GM23248 (cell line): ENCODE results near the gene HPS1. TPM values are rescaled to one million over a fixed set of nuclear protein-coding genes. Genes with fewer than 3 reads are reported as not detected.

Source experiments
- DNase-seq: peaks from one replicate; pipeline ENCODE4 v3.0.0-alpha.2; 2015
- H2AFZ ChIP-seq: fragments of 200-600 bp; sonication (generic); 2 replicates; pipeline ENCODE4 v1.6.1; 2016; ENCODE audit warnings: antibody characterized with exemption
- H3F3A ChIP-seq: fragments of 200-600 bp; sonication (generic); 2 replicates; pipeline ENCODE4 v1.6.1; 2016; ENCODE audit warnings: mild to moderate bottlenecking, antibody characterized with exemption, mixed run types; ENCODE audit not compliant: insufficient read depth
- H3K27ac ChIP-seq: fragments of 200-600 bp; sonication (generic); 2 replicates; pipeline ENCODE4 v1.5.1; 2016; ENCODE audit warnings: mild to moderate bottlenecking
- H3K27me3 ChIP-seq: fragments of 200-600 bp; sonication (generic); replicated peaks from 2 replicates; pipeline ENCODE4 v1.6.1; 2016; ENCODE audit warnings: mild to moderate bottlenecking; ENCODE audit not compliant: insufficient read depth
- H3K36me3 ChIP-seq: fragments of 200-600 bp; sonication (generic); 2 replicates; pipeline ENCODE4 v1.6.1; 2016; ENCODE audit warnings: low read depth, mild to moderate bottlenecking
- H3K4me1 ChIP-seq: fragments of 200-600 bp; sonication (generic); 2 replicates; pipeline ENCODE4 v1.6.1; 2016; ENCODE audit warnings: mild to moderate bottlenecking; ENCODE audit not compliant: insufficient read depth
- H3K4me2 ChIP-seq: fragments of 200-600 bp; sonication (generic); one replicate; pipeline ENCODE4 v1.6.1; 2016; ENCODE audit warnings: mild to moderate bottlenecking; ENCODE audit not compliant: unreplicated experiment
- H3K4me3 ChIP-seq: fragments of 200-600 bp; sonication (generic); 2 replicates; pipeline ENCODE4 v1.5.1; 2016; ENCODE audit warnings: mild to moderate bottlenecking
- H3K79me2 ChIP-seq: fragments of 200-600 bp; sonication (generic); 2 replicates; pipeline ENCODE4 v1.6.1; 2016; ENCODE audit warnings: mild to moderate bottlenecking; ENCODE audit not compliant: insufficient read depth
- H3K9ac ChIP-seq: fragments of 200-600 bp; sonication (generic); 2 replicates; pipeline ENCODE4 v1.6.1; 2016; ENCODE audit warnings: mild to moderate bottlenecking
- H3K9me2 ChIP-seq: fragments of 200-600 bp; sonication (generic); 2 replicates; pipeline ENCODE4 v1.6.1; 2016; ENCODE audit warnings: mixed run types, mild to moderate bottlenecking, moderate library complexity; ENCODE audit not compliant: insufficient read depth
- H3K9me3 ChIP-seq: fragments of 200-600 bp; sonication (generic); one replicate; pipeline ENCODE4 v1.6.1; 2017; ENCODE audit warnings: low read depth
- H4K20me1 ChIP-seq: fragments of 200-600 bp; sonication (generic); 2 replicates; pipeline ENCODE4 v1.6.0; 2016; ENCODE audit not compliant: insufficient read depth
- EZH2 ChIP-seq: fragments of 200-600 bp; sonication (generic); IDR thresholded peaks from 2 replicates; pipeline ENCODE4 v1.6.1; 2018; ENCODE audit warnings: antibody characterized with exemption, mild to moderate bottlenecking; ENCODE audit not compliant: insufficient read depth, poor library complexity, severe bottlenecking
- EZH2phosphoT487 ChIP-seq: fragments of 200-600 bp; sonication (generic); IDR thresholded peaks from 2 replicates; pipeline ENCODE4 v1.6.1; 2018; ENCODE audit warnings: antibody characterized with exemption, moderate library complexity, mild to moderate bottlenecking, low read depth; ENCODE audit not compliant: insufficient read depth
- WGBS, 2 experiments: methylation state at CpG; one replicate each; pipeline ENCODE4 v1.1.6; 2015 to 2017; ENCODE audit warnings: low lambda C conversion rate in 2 of 2, low coverage in 1 of 2; ENCODE audit errors: missing lambda C conversion rate in 2 of 2; 5-methylcytosine and 5-hydroxymethylcytosine counted together
- in situ Hi-C: fragments of 300-500 bp; cut with MboI; formaldehyde crosslinking; loops from 2 replicates; pipeline ENCODE4 v1.15.0; 2020
- polyA plus RNA-seq: library from polyadenylated mRNA; unstranded; fragments of >200 nt; fragmentation: Nextera tagmentation; extraction: Ambion mirVana; gene quantifications from 2 replicates; pipeline ENCODE4 v1.2.1, GENCODE V29; 2016
- total RNA-seq: library from RNA; depleted of rRNA; stranded (reverse); fragments of >200 nt; shearing (Covaris generic); gene quantifications from 2 replicates; pipeline ENCODE4 v1.2.3, GENCODE V29; 2014

HPS1 gene
- total and polyA plus RNA-seq, 2 experiments from 2014 or later: 54.5 to 80.6 TPM

- peaks cover 16% of the 10 kb centered on the region for H3K79me2 ChIP-seq
- H3K9me3 ChIP-seq: no peaks in the 10 kb centered on the region
- no peaks in the 10 kb centered on the region for H3K9me2 ChIP-seq
- no peaks in the 10 kb centered on the region for H3F3A ChIP-seq
- H3K9ac ChIP-seq: no peak overlapping the region
- H3K27me3 ChIP-seq: no peaks in the 10 kb centered on the region
- no peak for DNase-seq
- no peak overlapping the region for H3K27ac ChIP-seq
- no peak overlapping the region for H3K4me3 ChIP-seq
- no peaks in the 10 kb centered on the region; the same call in 1 of the 2 replicates for H3K36me3 ChIP-seq
- no peak overlapping the region for H3K4me2 ChIP-seq
- TF ChIP-seq EZH2: no peak
- no peak for TF ChIP-seq EZH2phosphoT487
- H3K4me1 ChIP-seq: peaks cover 13% of the 10 kb centered on the region
- in situ Hi-C loops: no loop called here
- H2AFZ ChIP-seq: no peak overlapping the region
- no peaks in the 10 kb centered on the region for H4K20me1 ChIP-seq
Observed at GRCh38 chr10:98449287-98449686, 2.6 kb upstream of the HPS1 start.

GRCh38 chr10:98446151-98446660, 529 bp downstream of the HPS1 start:
- no peaks in the 10 kb centered on the region for H4K20me1 ChIP-seq
- H3K4me2 ChIP-seq: peak overlapping the region; percentile 84
- peak; percentile 75 for DNase-seq
- H3K4me1 ChIP-seq: peaks cover 13% of the 10 kb centered on the region
- no peaks in the 10 kb centered on the region for H3F3A ChIP-seq
- H3K4me3 ChIP-seq: peak overlapping the region; percentile 84
- peak overlapping the region; percentile 63 for H3K27ac ChIP-seq
- H2AFZ ChIP-seq: peak overlapping the region; percentile 97
- 2 to 5% methylated on average over 23 to 28 of the region's 28 CpGs for WGBS, 2 experiments
- H3K9me3 ChIP-seq: no peaks in the 10 kb centered on the region
- peak overlapping the region; percentile 95 for H3K9ac ChIP-seq
- no peaks in the 10 kb centered on the region for H3K9me2 ChIP-seq
- H3K79me2 ChIP-seq: peaks cover 19% of the 10 kb centered on the region
- in situ Hi-C loops: no loop called here
- peaks cover 15% of the 10 kb centered on the region for H3K36me3 ChIP-seq
- TF ChIP-seq EZH2 (no peak), EZH2phosphoT487 (no peak)
- H3K27me3 ChIP-seq: no peaks in the 10 kb centered on the region

GRCh38 chr10:98445200-98445812, 1.4 kb downstream of the HPS1 start:
- DNase-seq: no peak
- Histone ChIP-seq H3K9ac (peak overlapping the region; percentile 95), H2AFZ (no peak overlapping the region), H3K4me1 (peaks cover 13% of the 10 kb centered on the region), H3K4me2 (peak overlapping the region; percentile 84), H3K27ac (no peak overlapping the region), H3K36me3 (peaks cover 20% of the 10 kb centered on the region), H4K20me1 (no peaks in the 10 kb centered on the region), H3K9me3 (no peaks in the 10 kb centered on the region), H3K27me3 (no peaks in the 10 kb centered on the region), H3K4me3 (peak overlapping the region; percentile 84), H3K9me2 (no peaks in the 10 kb centered on the region), H3K79me2 (peaks cover 19% of the 10 kb centered on the region), H3F3A (no peaks in the 10 kb centered on the region)
- in situ Hi-C loops: no loop called here
- 42 to 53% methylated on average over 10 of the region's 10 CpGs for WGBS, 2 experiments
- no peak for TF ChIP-seq EZH2phosphoT487
- TF ChIP-seq EZH2: no peak

GRCh38 chr10:98444314-98445006, 2.3 kb downstream of the HPS1 start:
- Histone ChIP-seq H3F3A (no peaks in the 10 kb centered on the region), H3K36me3 (peaks cover 25% of the 10 kb centered on the region), H3K27me3 (no peaks in the 10 kb centered on the region), H3K9ac (no peak overlapping the region), H3K9me3 (no peaks in the 10 kb centered on the region), H4K20me1 (no peaks in the 10 kb centered on the region), H3K4me3 (no peak overlapping the region), H3K9me2 (no peaks in the 10 kb centered on the region), H3K27ac (no peak overlapping the region), H2AFZ (no peak overlapping the region), H3K4me2 (no peak overlapping the region), H3K4me1 (peaks cover 13% of the 10 kb centered on the region), H3K79me2 (peaks cover 19% of the 10 kb centered on the region)
- no peak for TF ChIP-seq EZH2
- no peak for TF ChIP-seq EZH2phosphoT487
- in situ Hi-C loops: no loop called here
- no peak for DNase-seq
- WGBS, 2 experiments: 85 to 90% methylated on average over 9 of the region's 9 CpGs
